Activated naive CD4-positive, alpha-beta T cell treated with anti-CD3 and anti-CD28 coated beads, Interleukin-2, amount 50 U/mL, for 24 hours (primary cell): ENCODE data around the gene ABHD14A.

Source experiments
- H3K27ac Mint-ChIP-seq: one replicate; pipeline ENCODE4 v1.8.0; 2021; ENCODE audit warnings: mild to moderate bottlenecking, mixed read lengths
- H3K27me3 Mint-ChIP-seq: one replicate; pipeline ENCODE4 v1.8.0; 2021; ENCODE audit warnings: mixed read lengths
- H3K36me3 Mint-ChIP-seq: one replicate; pipeline ENCODE4 v1.8.0; 2021; ENCODE audit warnings: mixed read lengths
- H3K4me1 Mint-ChIP-seq: one replicate; pipeline ENCODE4 v1.8.0; 2021; ENCODE audit warnings: mixed read lengths
- H3K4me3 Mint-ChIP-seq: one replicate; pipeline ENCODE4 v1.8.0; 2021; ENCODE audit warnings: mild to moderate bottlenecking, mixed read lengths
- H3K9me3 Mint-ChIP-seq: one replicate; pipeline ENCODE4 v1.8.0; 2021; ENCODE audit warnings: mixed read lengths

Gene ABHD14A

DNA sequence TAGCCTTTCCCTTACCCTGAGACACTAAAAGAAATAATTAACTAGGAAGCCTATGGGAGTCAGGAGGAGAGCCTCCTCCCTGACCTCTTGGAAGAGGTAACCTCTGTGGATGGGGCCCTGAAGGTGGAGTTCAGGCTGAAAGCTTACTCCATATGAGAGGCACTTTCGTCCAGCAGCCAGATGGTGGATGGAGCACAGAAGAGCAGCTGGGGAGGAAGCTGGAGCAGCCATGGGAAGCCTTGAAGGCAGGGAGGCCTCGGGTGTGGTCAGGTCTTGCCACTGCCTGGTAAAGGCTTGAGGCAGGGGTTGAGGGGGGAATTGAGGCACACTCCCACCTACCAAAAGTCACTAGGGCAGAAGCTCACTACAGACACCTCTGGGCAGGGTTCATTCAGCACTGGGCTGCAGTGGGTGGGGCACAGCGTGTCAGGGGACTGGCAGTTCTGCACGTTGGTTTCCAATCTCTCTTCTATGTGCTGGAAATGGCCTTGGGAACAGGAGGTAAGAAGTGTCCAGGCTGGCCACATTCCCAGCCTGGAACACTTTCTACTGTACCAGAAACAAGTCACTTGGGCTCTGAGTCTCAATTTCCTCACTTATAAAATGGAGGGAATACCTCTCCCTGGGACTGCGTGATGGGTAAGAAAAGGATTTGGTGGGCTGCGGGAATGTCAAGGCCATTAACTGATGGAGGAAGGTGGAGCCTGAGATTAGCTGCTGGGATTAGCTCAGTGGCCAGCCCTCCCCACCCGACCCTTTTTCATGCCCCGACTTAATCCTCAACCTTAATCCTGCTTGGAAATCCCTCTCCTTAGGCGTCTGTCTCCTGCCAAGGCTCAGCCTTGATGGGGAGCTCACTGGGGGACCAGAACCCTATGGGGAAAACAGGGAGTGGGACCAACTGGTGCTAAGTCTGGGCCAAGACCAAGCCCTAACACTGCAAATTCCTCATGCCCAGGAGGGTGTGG lies 13.0 kb upstream of the ABHD14A start:
- Mint-ChIP-seq H3K27me3 (peaks cover 1% of the 10 kb centered on the region), H3K27ac (no peak overlapping the region), H3K4me3 (no peak overlapping the region), H3K36me3 (peaks cover 2% of the 10 kb centered on the region), H3K9me3 (no peaks in the 10 kb centered on the region), H3K4me1 (peaks cover 13% of the 10 kb centered on the region)

DNA sequence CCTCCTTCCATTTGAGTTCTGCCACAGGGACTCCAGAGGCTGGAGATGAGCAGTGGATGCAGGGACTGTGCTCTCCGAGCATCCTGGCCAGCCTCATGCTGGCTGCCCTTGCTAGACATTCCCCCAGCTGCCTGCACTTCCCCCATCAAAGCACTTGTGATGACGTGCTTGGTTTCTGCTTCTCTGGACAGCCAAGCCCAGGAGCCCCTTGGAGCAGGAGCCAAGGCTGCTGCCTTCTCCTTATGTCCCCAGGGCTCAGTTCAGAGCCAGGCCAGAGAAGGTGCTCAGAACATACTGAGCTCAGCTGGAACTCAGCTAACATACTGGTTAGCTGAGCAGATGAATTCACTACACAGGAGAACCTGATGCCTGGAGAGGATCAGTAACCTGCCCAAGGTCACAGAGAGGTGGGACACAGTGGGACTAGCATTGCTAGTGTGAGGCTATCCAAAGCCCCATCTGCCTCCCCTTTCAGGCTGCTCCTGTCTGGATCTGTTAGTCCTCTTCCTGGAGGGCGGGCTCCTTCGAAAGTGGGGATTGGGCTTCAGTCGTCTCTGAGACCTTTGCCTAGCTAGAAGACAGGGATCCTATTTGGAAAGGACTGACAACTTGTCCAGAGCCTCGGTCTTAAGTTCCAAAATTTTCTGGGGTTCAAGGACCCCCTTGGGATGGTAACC lies 11.9 kb upstream of the ABHD14A start:
- Mint-ChIP-seq H3K4me3 (no peak overlapping the region), H3K36me3 (peaks cover 2% of the 10 kb centered on the region), H3K27me3 (peaks cover 1% of the 10 kb centered on the region)

DNA sequence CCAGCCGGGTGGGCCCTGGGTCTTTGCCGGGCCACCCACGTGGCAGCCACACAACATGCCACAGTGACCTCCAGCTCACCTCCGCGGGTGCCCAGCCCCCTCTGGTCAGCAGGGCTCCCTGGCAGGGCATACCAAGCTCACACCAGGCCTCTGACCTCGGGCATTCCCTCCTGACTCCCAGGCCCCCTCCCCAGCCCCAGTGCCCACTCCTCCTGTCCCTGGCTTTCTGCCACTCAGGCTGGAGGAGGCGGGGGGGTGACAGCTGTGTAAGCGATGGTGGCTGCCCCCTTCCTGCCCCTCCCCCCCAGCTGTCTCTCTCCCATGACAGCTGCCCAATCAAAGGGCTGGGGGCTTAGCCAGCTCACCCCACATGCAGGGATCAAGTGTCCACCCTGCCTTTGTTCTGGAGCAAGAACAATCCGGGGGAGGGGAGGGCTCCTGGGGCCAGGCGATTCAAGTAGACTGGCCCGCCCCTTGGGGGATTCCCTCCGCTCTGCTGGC lies 10.9 kb upstream of the ABHD14A start:
- H3K27me3 Mint-ChIP-seq: no peaks in the 10 kb centered on the region
- no peaks in the 10 kb centered on the region for H3K9me3 Mint-ChIP-seq
- H3K27ac Mint-ChIP-seq: no peak overlapping the region
- H3K36me3 Mint-ChIP-seq: no peaks in the 10 kb centered on the region
- peaks cover 17% of the 10 kb centered on the region for H3K4me1 Mint-ChIP-seq
- H3K4me3 Mint-ChIP-seq: no peak overlapping the region

More for the DNA sequence above, 11.9 kb upstream of the ABHD14A start:
- Mint-ChIP-seq H3K4me1 (peaks cover 13% of the 10 kb centered on the region), H3K27ac (no peak overlapping the region), H3K9me3 (no peaks in the 10 kb centered on the region)

DNA sequence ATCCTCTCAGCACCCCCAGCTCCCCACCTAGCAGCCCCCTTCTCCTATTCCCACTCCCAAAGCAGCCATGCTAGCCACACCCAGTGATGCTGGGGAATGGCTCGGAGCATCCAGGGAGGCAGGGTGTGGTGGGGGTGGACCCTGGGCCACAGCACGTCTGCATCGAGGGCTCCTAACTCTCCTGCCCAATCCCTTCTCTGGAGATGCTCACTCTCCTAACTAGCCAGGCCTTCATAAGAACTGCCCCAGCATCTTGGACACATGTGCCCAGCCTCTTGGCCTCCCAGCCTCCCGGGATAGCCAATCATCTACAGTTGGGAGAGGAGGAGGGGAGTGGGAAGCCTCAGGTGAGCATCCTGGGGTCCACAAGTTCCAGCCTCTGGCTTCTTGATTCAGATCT lies 10.3 kb upstream of the ABHD14A start:
- Mint-ChIP-seq H3K27me3 (no peaks in the 10 kb centered on the region), H3K27ac (no peak overlapping the region), H3K36me3 (no peaks in the 10 kb centered on the region), H3K4me1 (peaks cover 20% of the 10 kb centered on the region), H3K4me3 (no peak overlapping the region), H3K9me3 (no peaks in the 10 kb centered on the region)

DNA sequence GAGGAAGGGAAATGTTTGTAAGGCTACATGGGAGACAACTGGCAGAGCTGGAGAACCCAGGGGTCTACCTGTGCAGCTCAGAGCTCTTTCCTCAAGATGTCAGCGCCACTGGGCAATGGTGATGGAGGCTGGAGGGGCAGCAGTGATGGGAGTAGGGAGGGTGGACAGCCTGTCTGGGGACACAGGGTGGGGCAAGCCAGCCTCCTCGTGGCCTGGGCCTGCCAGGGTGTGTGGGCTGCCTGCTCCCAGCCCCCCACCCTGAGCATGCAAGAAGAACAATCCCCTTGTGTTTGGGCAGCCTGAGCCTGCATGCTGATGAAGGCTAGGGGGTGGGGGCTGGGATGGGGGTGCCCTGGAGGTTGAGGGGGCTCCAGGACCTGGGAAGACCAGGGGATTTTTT lies 8.8 kb upstream of the ABHD14A start:
- H3K36me3 Mint-ChIP-seq: no peaks in the 10 kb centered on the region
- peaks cover 23% of the 10 kb centered on the region for H3K4me1 Mint-ChIP-seq
- H3K27me3 Mint-ChIP-seq: no peaks in the 10 kb centered on the region
- H3K27ac Mint-ChIP-seq: no peak overlapping the region
- H3K9me3 Mint-ChIP-seq: no peaks in the 10 kb centered on the region
- H3K4me3 Mint-ChIP-seq: peak overlapping the region; percentile 66

DNA sequence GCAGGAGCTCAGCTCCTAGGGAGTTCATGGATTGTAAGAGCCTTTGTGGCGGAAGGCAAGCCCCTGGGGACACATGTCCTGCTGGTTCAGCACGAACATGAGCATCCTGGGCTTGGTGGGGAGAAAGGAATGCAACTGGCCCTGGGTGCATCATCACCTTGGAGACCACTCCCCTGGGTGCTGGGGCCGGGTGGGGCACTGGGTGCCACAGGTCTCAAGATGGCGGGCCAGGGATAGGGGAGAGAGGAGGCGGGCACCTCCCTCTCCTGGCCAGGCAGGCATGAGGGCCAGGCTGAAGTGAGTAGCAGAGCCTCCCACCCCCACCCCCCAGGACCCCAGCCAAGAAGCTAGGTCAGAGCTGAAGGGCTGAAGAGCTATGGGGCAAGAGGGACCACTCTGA lies 8.4 kb upstream of the ABHD14A start:
- Mint-ChIP-seq H3K4me1 (peaks cover 27% of the 10 kb centered on the region), H3K27ac (peak overlapping the region; percentile 65), H3K36me3 (no peaks in the 10 kb centered on the region), H3K9me3 (no peaks in the 10 kb centered on the region), H3K4me3 (peak overlapping the region; percentile 85), H3K27me3 (no peaks in the 10 kb centered on the region)

DNA sequence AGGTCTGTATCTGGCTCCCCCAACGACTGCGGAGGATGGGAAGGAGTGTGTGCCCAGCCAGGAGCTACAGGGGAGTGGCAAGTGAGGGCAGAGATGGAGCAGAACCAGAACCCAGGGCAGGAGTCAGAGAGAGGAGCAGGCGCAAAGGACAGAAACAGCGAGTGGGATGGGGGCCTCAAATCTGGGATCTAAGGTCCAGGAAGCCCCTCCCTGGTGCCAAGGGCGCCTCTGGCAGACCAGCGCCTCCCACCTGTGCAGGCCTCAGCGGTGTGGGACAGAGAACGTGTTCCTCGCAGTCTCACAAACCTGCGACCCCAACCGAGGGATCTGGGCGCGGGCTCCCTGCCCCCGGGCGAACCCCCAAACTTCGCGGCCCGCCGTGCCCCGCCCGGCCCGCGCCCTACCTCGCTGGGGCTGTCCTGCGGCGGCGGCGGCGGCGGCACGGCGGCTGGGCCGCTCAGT lies 7.9 kb upstream of the ABHD14A start:
- H3K36me3 Mint-ChIP-seq: no peaks in the 10 kb centered on the region
- peaks cover 27% of the 10 kb centered on the region for H3K4me1 Mint-ChIP-seq
- H3K27me3 Mint-ChIP-seq: no peaks in the 10 kb centered on the region
- H3K9me3 Mint-ChIP-seq: no peaks in the 10 kb centered on the region
- peak overlapping the region; percentile 65 for H3K27ac Mint-ChIP-seq
- H3K4me3 Mint-ChIP-seq: peak overlapping the region; percentile 85

DNA sequence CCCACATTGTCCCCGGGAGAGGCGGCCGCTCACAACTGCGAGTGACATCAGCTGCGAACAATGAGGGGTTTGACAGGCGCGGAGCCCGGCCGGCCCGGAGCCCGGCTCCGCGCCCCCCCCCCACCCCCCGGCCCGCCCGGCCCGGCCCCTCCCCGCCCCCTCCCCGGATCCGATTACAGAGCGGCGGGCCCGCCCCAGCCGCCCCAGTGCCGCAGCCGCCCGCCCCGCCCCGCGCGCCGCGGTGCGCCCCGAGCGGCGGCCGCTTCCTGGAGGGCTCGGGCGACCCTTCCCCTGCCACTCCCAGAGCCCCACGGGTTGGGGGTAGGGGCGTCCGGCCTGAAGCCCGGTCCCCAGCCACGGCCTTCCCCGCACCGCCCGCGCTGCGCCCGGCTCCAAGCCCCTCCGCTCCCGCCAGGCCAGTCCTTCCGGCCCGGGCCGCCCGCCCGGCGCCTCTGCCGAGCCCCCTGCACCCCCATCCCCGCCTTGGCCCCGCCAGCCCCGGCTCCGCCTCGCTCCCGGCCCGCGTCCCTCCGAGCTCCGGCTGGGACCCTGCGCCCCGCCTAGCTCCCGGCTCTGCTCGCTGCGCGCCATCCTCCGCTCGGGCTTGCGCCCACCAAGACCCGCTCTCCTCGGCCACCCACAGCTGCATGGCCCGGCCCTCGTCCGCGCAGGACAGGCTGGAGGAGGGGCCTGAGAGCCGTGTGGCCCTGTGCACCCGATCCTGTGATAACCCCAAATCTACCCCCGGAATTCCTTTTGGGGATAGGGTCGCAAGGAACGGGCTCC lies 7.3 kb upstream of the ABHD14A start, which contains the start of gene PCBP4:
PCBP4 (minus strand) TSS at position 71 of the 786 bp plus-strand sequence. CDS start 6,214 bp downstream, outside the sequence.
- Mint-ChIP-seq H3K4me1 (peaks cover 27% of the 10 kb centered on the region), H3K27me3 (no peaks in the 10 kb centered on the region), H3K4me3 (peak within 1 kb of the TSS; percentile 85), H3K27ac (peak within 1 kb of the TSS; percentile 65), H3K36me3 (no peaks in the 10 kb centered on the region), H3K9me3 (no peaks in the 10 kb centered on the region)

DNA sequence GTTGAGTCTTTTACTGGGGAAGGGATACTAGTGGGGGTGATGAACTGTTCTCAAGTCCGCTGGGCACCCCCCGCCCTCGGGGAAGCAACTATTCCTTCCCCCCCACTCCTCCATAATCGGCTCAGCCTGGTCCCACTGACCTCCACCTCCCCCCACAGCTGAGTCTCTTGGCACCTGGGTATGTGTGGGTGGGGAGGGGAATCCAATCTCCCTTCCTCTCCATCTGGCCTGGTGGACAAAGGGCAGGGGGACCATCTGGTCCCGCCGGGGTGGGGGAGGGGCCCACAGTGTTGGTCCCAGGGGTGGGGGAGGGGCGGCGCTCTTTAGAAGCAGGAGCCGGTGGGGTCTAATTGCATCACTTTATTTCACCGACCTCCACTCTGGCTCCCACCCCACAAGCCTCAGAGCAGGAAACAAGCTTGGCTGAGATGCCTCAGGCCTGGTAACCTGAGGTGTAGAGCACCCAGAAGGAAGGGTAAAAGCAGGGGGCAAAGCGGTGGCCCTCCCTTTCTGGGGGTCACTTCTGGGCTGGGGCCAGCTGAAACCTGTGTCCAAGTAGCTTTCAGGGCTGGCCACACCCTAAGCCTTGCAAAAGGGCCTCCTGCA lies 6.6 kb upstream of the ABHD14A start:
- H3K4me1 Mint-ChIP-seq: peaks cover 27% of the 10 kb centered on the region
- no peaks in the 10 kb centered on the region for H3K9me3 Mint-ChIP-seq
- no peaks in the 10 kb centered on the region for H3K27me3 Mint-ChIP-seq
- peak overlapping the region; percentile 83 for H3K4me3 Mint-ChIP-seq
- H3K27ac Mint-ChIP-seq: no peak overlapping the region
- no peaks in the 10 kb centered on the region for H3K36me3 Mint-ChIP-seq

DNA sequence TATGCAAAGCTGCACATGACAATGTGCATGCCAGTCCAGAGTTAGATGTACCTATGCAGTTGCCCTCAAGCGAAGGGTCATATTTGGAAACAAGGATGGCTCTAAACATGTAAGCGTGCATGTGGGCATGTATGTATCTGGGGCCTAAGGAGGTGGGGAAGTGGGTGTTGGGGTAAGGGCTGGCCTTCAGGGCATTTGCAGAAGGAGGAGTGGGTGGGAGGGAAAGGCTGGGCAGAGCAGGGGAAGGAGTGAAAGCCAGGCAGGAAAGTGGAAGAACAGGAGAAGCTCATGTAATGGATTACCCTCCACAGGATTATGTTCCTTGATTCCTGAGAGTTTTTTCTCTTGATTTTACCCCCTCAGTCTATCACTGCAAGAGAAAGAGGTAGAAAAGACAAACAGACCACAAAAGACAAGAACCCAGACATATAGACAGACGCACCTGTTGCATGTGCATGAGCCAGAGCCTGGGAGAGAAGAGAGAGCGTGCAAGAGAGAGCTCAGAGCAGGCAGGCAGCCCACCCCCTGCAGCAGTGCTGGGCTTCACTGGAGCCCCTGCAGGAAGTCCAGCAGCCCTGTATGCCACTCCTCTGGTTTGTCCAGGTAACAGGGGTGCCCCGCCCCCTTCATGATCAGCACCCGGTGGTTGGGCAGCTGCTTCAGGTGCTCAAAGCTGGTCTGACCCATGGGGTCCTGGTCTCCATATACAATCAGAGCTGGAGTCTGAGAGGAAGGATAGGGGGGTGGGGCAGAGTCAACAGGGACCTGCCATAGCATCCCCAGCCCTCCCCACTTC lies 5.8 kb upstream of the ABHD14A start:
- H3K4me3 Mint-ChIP-seq: peak overlapping the region; percentile 65
- no peaks in the 10 kb centered on the region for H3K36me3 Mint-ChIP-seq
- H3K27ac Mint-ChIP-seq: no peak overlapping the region
- peaks cover 30% of the 10 kb centered on the region for H3K4me1 Mint-ChIP-seq
- H3K9me3 Mint-ChIP-seq: no peaks in the 10 kb centered on the region
- H3K27me3 Mint-ChIP-seq: no peaks in the 10 kb centered on the region

DNA sequence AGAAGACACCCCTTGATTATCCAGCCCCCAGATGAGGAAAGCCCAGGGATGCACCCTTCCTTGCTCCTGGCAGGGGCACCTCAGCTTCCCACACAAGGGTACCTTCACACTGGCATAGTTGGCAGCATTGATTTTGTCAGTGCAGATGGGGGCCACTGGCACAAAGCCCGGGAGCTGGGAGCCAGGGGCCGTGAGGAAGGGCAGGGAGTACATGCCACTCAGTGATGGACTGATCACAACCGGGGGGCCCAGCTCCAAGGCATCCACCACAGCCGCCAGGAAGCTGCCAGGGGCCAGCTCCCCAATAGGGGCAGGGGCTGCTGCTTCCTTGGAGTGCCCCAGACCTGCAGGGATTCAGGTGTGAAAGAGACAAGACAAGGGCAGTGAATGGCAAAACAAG lies 5.0 kb upstream of the ABHD14A start:
- H3K36me3 Mint-ChIP-seq: no peaks in the 10 kb centered on the region
- H3K4me3 Mint-ChIP-seq: no peak overlapping the region
- H3K27me3 Mint-ChIP-seq: no peaks in the 10 kb centered on the region
- H3K27ac Mint-ChIP-seq: no peak overlapping the region
- no peaks in the 10 kb centered on the region for H3K9me3 Mint-ChIP-seq
- peaks cover 36% of the 10 kb centered on the region for H3K4me1 Mint-ChIP-seq

DNA sequence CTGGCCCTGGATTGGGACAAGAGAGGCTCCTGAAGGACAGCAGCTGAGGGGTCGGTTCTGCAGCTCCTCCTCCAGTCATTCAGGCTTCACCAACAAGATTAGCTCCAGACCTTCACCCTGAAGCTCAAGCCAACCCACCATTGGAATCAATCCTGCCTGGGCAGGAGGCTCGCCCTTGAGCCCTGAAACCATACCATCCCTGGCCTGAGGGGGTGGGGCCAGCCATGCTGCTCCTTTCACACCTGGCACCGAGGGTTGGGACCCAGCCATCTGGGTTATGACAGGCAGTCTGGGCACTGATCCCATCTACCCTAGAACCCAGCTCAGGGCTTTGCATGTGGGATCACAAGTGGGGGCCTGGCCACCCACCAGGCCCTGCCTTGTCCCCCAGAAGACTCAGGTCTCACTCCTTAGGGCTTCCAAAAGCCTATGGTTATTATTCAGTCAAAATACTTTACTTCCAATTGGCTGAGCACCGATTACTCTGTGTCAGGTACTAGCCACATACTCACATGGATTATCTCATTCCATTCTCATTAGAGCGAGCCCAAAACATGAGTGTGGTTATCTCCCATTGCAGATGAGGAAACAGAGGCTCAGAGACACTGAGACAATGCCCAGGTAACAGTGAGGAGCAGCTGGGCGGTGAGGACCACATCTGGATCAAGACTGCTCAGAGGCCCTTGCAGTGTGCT lies 4.1 kb upstream of the ABHD14A start:
- Mint-ChIP-seq H3K27me3 (no peaks in the 10 kb centered on the region), H3K27ac (peak overlapping the region; percentile 14), H3K4me3 (no peak overlapping the region), H3K36me3 (no peaks in the 10 kb centered on the region), H3K4me1 (peaks cover 36% of the 10 kb centered on the region), H3K9me3 (no peaks in the 10 kb centered on the region)

DNA sequence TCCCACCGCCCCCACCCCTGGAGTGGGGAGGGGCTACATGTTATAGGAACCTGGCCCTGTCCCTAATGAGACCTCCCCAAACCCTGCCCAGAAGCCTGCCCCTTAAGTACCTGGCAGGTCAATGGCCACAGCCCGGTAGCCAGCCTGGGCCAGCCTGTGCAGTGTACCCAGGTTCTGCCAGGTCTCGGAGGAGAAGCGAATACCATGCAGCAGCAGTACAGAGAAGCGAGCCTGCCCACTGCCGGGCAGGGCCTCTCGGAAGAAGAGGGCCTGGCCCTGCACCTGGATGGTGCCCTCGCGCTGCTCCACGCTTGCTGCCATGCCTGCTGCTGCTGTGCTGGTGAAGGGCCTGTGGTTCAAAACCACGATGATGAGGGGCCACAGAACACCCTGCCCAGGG lies 3.5 kb upstream of the ABHD14A start:
- Mint-ChIP-seq H3K4me3 (no peak overlapping the region), H3K27me3 (no peaks in the 10 kb centered on the region), H3K36me3 (no peaks in the 10 kb centered on the region), H3K27ac (peak overlapping the region; percentile 55), H3K9me3 (no peaks in the 10 kb centered on the region), H3K4me1 (peaks cover 35% of the 10 kb centered on the region)
